HEK293 (cell line): ENCODE data around the gene WNT6.

Experiments
- KLF9 ChIP-seq: fragments of 450-650 bp; formaldehyde crosslinking; IDR thresholded peaks from 2 replicates; pipeline ENCODE4 v1.5.1; 2016; ENCODE audit warnings: missing biosample characterization, missing genetic modification characterization, low read depth
- TCF7L2 ChIP-seq: IDR thresholded peaks from 2 replicates; pipeline ENCODE4 v1.6.1; 2011; ENCODE audit warnings: low read depth, mild to moderate bottlenecking, inconsistent platforms, low read length, moderate library complexity, borderline replicate concordance
- ZNF274 ChIP-seq, 2 experiments: fragments of 200-500 bp in 1 of 2; fragments of 450-650 bp in 1 of 2; sonication (Bioruptor generic) in 1 of 2; formaldehyde crosslinking in 1 of 2; IDR thresholded peaks; 2 replicates each; pipeline versions ENCODE4 v1.5.1 to v1.6.1; 2014 to 2016; ENCODE audit warnings: borderline replicate concordance in 1 of 2, inconsistent platforms in 1 of 2, low read length in 1 of 2, missing biosample characterization in 1 of 2, missing genetic modification characterization in 1 of 2
- ZNF473 ChIP-seq: fragments of 450-650 bp; formaldehyde crosslinking; IDR thresholded peaks from 2 replicates; pipeline ENCODE4 v1.5.1; 2017; ENCODE audit warnings: missing biosample characterization, missing genetic modification characterization
- ZNF544 ChIP-seq: fragments of 450-650 bp; formaldehyde crosslinking; IDR thresholded peaks from 2 replicates; pipeline ENCODE4 v1.5.0; 2017; ENCODE audit warnings: missing biosample characterization, missing genetic modification characterization
- ZNF549 ChIP-seq: fragments of 450-650 bp; IDR thresholded peaks from 2 replicates; pipeline ENCODE4 v1.5.1; 2018; ENCODE audit warnings: missing biosample characterization, missing genetic modification characterization, mild to moderate bottlenecking, inconsistent platforms, moderate library complexity
- TF ChIP-seq, protein P1 (sequence below): fragments of 450-650 bp; formaldehyde crosslinking; IDR thresholded peaks from 2 replicates; pipeline ENCODE4 v1.5.1; 2016; ENCODE audit warnings: missing biosample characterization, missing genetic modification characterization
- TF ChIP-seq, protein P2 (sequence below): fragments of 450-650 bp; formaldehyde crosslinking; IDR thresholded peaks from 2 replicates; pipeline ENCODE4 v1.5.1; 2016; ENCODE audit warnings: missing biosample characterization, missing genetic modification characterization
- TF ChIP-seq, protein P3 (sequence below): fragments of 450-650 bp; formaldehyde crosslinking; IDR thresholded peaks from 2 replicates; pipeline ENCODE4 v1.5.1; 2016; ENCODE audit warnings: missing biosample characterization, missing genetic modification characterization
- TF ChIP-seq, protein P4 (sequence below): fragments of 450-650 bp; formaldehyde crosslinking; IDR thresholded peaks from 2 replicates; pipeline ENCODE4 v1.5.1; 2016; ENCODE audit warnings: missing biosample characterization, missing genetic modification characterization

DNA sequence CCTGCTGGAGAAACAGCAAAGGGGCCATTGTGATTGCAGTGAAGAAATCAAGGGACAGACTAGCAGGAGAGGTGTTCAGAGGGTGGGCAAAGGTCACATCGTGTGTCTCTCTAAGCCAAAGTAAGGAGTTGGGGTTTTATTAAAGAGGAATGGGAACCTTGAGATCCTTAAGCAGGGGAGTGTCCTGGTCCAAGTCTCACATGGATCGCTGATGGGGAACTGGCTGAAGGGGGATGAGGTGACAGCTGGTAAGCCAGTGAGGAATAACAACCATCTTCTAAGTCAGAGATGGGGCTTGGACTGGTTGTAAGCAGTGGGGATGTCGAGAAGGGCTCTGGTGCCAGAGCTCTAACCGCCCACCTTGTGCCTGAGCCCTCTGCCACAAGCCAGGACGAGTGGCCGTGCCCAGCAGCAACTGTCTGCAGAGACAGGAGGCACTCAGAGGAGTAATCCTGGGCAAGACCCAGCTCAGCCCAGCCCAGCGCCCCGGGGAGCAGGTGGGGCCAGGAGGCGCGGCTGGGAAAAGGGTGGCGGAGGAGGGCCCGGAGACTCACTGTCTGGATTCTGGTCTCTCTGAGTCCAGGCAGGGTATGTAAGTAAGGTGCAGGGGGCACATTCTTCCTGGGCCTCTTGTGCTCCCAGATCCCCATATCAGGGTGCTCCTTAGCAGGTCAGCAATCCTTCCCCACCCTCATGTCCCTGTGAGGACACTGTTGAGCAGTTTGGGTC, 34.7 kb downstream of the WNT6 start:
- TF ChIP-seq, protein P1, sequence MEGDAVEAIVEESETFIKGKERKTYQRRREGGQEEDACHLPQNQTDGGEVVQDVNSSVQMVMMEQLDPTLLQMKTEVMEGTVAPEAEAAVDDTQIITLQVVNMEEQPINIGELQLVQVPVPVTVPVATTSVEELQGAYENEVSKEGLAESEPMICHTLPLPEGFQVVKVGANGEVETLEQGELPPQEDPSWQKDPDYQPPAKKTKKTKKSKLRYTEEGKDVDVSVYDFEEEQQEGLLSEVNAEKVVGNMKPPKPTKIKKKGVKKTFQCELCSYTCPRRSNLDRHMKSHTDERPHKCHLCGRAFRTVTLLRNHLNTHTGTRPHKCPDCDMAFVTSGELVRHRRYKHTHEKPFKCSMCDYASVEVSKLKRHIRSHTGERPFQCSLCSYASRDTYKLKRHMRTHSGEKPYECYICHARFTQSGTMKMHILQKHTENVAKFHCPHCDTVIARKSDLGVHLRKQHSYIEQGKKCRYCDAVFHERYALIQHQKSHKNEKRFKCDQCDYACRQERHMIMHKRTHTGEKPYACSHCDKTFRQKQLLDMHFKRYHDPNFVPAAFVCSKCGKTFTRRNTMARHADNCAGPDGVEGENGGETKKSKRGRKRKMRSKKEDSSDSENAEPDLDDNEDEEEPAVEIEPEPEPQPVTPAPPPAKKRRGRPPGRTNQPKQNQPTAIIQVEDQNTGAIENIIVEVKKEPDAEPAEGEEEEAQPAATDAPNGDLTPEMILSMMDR (tag by site-specific recombination) = no peak
- TF ChIP-seq ZNF473 (tag by site-specific recombination) (no peak), KLF9 (tag by site-specific recombination) (no peak), TCF7L2 (no peak), ZNF544 (tag by site-specific recombination) (no peak), ZNF549 (tag by site-specific recombination) (no peak), ZNF274 (IDR thresholded peaks at IDR 0.05; ENCODE audit: low read length) (no peak), ZNF274 (tag by site-specific recombination; IDR thresholded peaks at IDR 0.05; ENCODE audit: borderline replicate concordance) (no peak)
- TF ChIP-seq, protein P2, sequence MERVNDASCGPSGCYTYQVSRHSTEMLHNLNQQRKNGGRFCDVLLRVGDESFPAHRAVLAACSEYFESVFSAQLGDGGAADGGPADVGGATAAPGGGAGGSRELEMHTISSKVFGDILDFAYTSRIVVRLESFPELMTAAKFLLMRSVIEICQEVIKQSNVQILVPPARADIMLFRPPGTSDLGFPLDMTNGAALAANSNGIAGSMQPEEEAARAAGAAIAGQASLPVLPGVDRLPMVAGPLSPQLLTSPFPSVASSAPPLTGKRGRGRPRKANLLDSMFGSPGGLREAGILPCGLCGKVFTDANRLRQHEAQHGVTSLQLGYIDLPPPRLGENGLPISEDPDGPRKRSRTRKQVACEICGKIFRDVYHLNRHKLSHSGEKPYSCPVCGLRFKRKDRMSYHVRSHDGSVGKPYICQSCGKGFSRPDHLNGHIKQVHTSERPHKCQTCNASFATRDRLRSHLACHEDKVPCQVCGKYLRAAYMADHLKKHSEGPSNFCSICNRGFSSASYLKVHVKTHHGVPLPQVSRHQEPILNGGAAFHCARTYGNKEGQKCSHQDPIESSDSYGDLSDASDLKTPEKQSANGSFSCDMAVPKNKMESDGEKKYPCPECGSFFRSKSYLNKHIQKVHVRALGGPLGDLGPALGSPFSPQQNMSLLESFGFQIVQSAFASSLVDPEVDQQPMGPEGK (tag by site-specific recombination) = no peak
- TF ChIP-seq, protein P3, sequence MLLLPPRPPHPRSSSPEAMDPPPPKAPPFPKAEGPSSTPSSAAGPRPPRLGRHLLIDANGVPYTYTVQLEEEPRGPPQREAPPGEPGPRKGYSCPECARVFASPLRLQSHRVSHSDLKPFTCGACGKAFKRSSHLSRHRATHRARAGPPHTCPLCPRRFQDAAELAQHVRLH (tag by site-specific recombination) = no peak
- TF ChIP-seq, protein P4, sequence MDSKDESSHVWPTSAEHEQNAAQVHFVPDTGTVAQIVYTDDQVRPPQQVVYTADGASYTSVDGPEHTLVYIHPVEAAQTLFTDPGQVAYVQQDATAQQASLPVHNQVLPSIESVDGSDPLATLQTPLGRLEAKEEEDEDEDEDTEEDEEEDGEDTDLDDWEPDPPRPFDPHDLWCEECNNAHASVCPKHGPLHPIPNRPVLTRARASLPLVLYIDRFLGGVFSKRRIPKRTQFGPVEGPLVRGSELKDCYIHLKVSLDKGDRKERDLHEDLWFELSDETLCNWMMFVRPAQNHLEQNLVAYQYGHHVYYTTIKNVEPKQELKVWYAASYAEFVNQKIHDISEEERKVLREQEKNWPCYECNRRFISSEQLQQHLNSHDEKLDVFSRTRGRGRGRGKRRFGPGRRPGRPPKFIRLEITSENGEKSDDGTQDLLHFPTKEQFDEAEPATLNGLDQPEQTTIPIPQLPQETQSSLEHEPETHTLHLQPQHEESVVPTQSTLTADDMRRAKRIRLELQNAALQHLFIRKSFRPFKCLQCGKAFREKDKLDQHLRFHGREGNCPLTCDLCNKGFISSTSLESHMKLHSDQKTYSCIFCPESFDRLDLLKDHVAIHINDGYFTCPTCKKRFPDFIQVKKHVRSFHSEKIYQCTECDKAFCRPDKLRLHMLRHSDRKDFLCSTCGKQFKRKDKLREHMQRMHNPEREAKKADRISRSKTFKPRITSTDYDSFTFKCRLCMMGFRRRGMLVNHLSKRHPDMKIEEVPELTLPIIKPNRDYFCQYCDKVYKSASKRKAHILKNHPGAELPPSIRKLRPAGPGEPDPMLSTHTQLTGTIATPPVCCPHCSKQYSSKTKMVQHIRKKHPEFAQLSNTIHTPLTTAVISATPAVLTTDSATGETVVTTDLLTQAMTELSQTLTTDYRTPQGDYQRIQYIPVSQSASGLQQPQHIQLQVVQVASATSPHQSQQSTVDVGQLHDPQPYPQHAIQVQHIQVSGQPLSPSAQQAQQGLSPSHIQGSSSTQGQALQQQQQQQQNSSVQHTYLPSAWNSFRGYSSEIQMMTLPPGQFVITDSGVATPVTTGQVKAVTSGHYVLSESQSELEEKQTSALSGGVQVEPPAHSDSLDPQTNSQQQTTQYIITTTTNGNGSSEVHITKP (tag by site-specific recombination) = no peak
